H9 (cell line): ENCODE results near the gene PAQR5. TPM values are rescaled to one million over a fixed set of nuclear protein-coding genes. Genes with fewer than 3 reads are reported as not detected.
"Not testable (repeated sequence)": the region's sequence is repeated elsewhere in the genome, so short reads cannot be mapped to it uniquely, and the experiment has no call there.

Experiments used
- DNase-seq: peaks from one replicate; pipeline ENCODE4 v3.0.0-alpha.2; 2017
- H2AFZ ChIP-seq: one replicate; pipeline ENCODE4 v1.6.1; 2013; ENCODE audit warnings: mild to moderate bottlenecking, low read length, control low read depth, moderate library complexity
- H2AK5ac ChIP-seq: 2 replicates; pipeline ENCODE4 v1.6.1; 2013; ENCODE audit warnings: low read length, control low read depth, mixed read lengths; ENCODE audit not compliant: insufficient read length
- H2BK120ac ChIP-seq: one replicate; pipeline ENCODE4 v1.6.1; 2013; ENCODE audit warnings: low read depth, mild to moderate bottlenecking, low read length, control low read depth, inconsistent platforms; ENCODE audit not compliant: poor library complexity, severe bottlenecking
- H2BK12ac ChIP-seq: 2 replicates; pipeline ENCODE4 v1.6.1; 2013; ENCODE audit warnings: low read length, control low read depth, mixed read lengths, low read depth; ENCODE audit not compliant: insufficient read length
- H2BK15ac ChIP-seq: 2 replicates; pipeline ENCODE4 v1.6.1; 2013; ENCODE audit warnings: low read depth, low read length, control low read depth
- H2BK20ac ChIP-seq: one replicate; pipeline ENCODE4 v1.6.1; 2013; ENCODE audit warnings: low read depth, mild to moderate bottlenecking, low read length, control low read depth, inconsistent platforms; ENCODE audit not compliant: poor library complexity, severe bottlenecking
- H2BK5ac ChIP-seq: 2 replicates; pipeline ENCODE4 v1.6.1; 2013; ENCODE audit warnings: low read length, control low read depth, mixed read lengths; ENCODE audit not compliant: insufficient read length
- H3K14ac ChIP-seq: 2 replicates; pipeline ENCODE4 v1.6.1; 2013; ENCODE audit warnings: low read length, control low read depth; ENCODE audit not compliant: insufficient read depth
- H3K18ac ChIP-seq: 2 replicates; pipeline ENCODE4 v1.6.1; 2013; ENCODE audit warnings: low read depth, mild to moderate bottlenecking, mixed read lengths, low read length, control low read depth; ENCODE audit not compliant: insufficient read length
- H3K23ac ChIP-seq: 2 replicates; pipeline ENCODE4 v1.6.1; 2013; ENCODE audit warnings: low read length, control low read depth, mixed read lengths, low read depth; ENCODE audit not compliant: insufficient read length
- H3K23me2 ChIP-seq: 2 replicates; pipeline ENCODE4 v1.6.1; 2013; ENCODE audit warnings: low read depth, mild to moderate bottlenecking, mixed read lengths, low read length, control low read depth; ENCODE audit not compliant: insufficient read length, poor library complexity, severe bottlenecking
- H3K27ac ChIP-seq: 2 replicates; pipeline ENCODE4 v1.5.1; 2013; ENCODE audit warnings: low read length, control low read depth, mixed read lengths, low read depth; ENCODE audit not compliant: insufficient read length
- H3K27me3 ChIP-seq: 2 replicates; pipeline ENCODE4 v1.6.1; 2013; ENCODE audit warnings: low read length, control low read depth, inconsistent platforms; ENCODE audit not compliant: insufficient read depth
- H3K4ac ChIP-seq: 2 replicates; pipeline ENCODE4 v1.6.1; 2013; ENCODE audit warnings: low read depth, mild to moderate bottlenecking, control low read depth, inconsistent platforms, low read length, moderate library complexity
- H3K4me1 ChIP-seq: 2 replicates; pipeline ENCODE4 v1.6.1; 2013; ENCODE audit warnings: low read length, control low read depth, inconsistent platforms; ENCODE audit not compliant: insufficient read depth
- H3K4me2 ChIP-seq: 2 replicates; pipeline ENCODE4 v1.6.1; 2013; ENCODE audit warnings: low read length, control low read depth, mixed read lengths; ENCODE audit not compliant: insufficient read length, insufficient read depth
- H3K56ac ChIP-seq: 2 replicates; pipeline ENCODE4 v1.6.1; 2013; ENCODE audit warnings: low read depth, mild to moderate bottlenecking, mixed read lengths, low read length, control low read depth; ENCODE audit not compliant: insufficient read length
- H3K79me1 ChIP-seq: 2 replicates; pipeline ENCODE4 v1.6.1; 2013; ENCODE audit warnings: low read depth, mild to moderate bottlenecking, moderate library complexity, low read length, control low read depth, inconsistent platforms; ENCODE audit not compliant: insufficient read depth, poor library complexity, severe bottlenecking
- H3K79me2 ChIP-seq: 2 replicates; pipeline ENCODE4 v1.6.1; 2013; ENCODE audit warnings: low read length, control low read depth, inconsistent platforms; ENCODE audit not compliant: insufficient read depth
- H3K9ac ChIP-seq: 2 replicates; pipeline ENCODE4 v1.6.1; 2013; ENCODE audit warnings: low read length, control low read depth, mixed read lengths; ENCODE audit not compliant: insufficient read length; ENCODE audit errors: extremely low read depth
- H3K9me3 ChIP-seq: one replicate; pipeline ENCODE4 v1.6.1; 2013; ENCODE audit warnings: low read depth, low read length, inconsistent platforms; ENCODE audit not compliant: control insufficient read depth
- H3T11ph ChIP-seq: one replicate; pipeline ENCODE4 v1.6.1; 2013; ENCODE audit warnings: mild to moderate bottlenecking, low read length, control low read depth, inconsistent platforms
- H4K20me1 ChIP-seq: one replicate; pipeline ENCODE4 v1.6.1; 2013; ENCODE audit not compliant: control insufficient read depth, insufficient read length, insufficient read depth
- H4K5ac ChIP-seq: 2 replicates; pipeline ENCODE4 v1.6.1; 2013; ENCODE audit warnings: low read depth, mild to moderate bottlenecking, mixed read lengths, low read length, control low read depth; ENCODE audit not compliant: insufficient read length
- H4K8ac ChIP-seq: replicated peaks from 2 replicates; pipeline ENCODE4 v1.6.1; 2013; ENCODE audit warnings: low read length, control low read depth, mixed read lengths, low read depth; ENCODE audit not compliant: insufficient read length
- H4K91ac ChIP-seq: 2 replicates; pipeline ENCODE4 v1.6.1; 2013; ENCODE audit warnings: low read depth, mild to moderate bottlenecking, moderate library complexity, mixed read lengths, low read length, control low read depth; ENCODE audit not compliant: insufficient read length
- H3K27ac Mint-ChIP-seq, 3 experiments: 2 replicates in 2 of 3; 3 replicates in 1 of 3; pipeline ENCODE4 v1.8.0; 2020 to 2021; ENCODE audit warnings: mixed read lengths in 3 of 3, mild to moderate bottlenecking in 1 of 3, moderate library complexity in 1 of 3
- H3K27me3 Mint-ChIP-seq: 2 replicates; pipeline ENCODE4 v1.8.0; 2021; ENCODE audit warnings: low read depth, mild to moderate bottlenecking, moderate library complexity, mixed read lengths
- H3K36me3 Mint-ChIP-seq, 3 experiments: 2 replicates in 2 of 3; 3 replicates in 1 of 3; pipeline ENCODE4 v1.8.0; 2020 to 2021; ENCODE audit warnings: low read depth in 3 of 3, mixed read lengths in 3 of 3; ENCODE audit not compliant: insufficient read depth in 1 of 3
- H3K4me1 Mint-ChIP-seq, 2 experiments: 2 replicates each; pipeline ENCODE4 v1.8.0; 2020; ENCODE audit warnings: mixed read lengths in 2 of 2
- H3K4me3 Mint-ChIP-seq, 2 experiments: 2 replicates in 1 of 2; 3 replicates in 1 of 2; pipeline ENCODE4 v1.8.0; 2020 to 2021; ENCODE audit warnings: mild to moderate bottlenecking in 2 of 2, mixed read lengths in 2 of 2, moderate library complexity in 1 of 2
- H3K9me3 Mint-ChIP-seq, 2 experiments: 2 replicates in 1 of 2; 3 replicates in 1 of 2; pipeline ENCODE4 v1.8.0; 2020; ENCODE audit warnings: mild to moderate bottlenecking in 2 of 2, mixed read lengths in 2 of 2, moderate library complexity in 1 of 2
- WGBS: extraction: QIAGEN DNeasy Blood & Tissue Kit; methylation state at CpG from one replicate; pipeline ENCODE4 v1.1.7; 2013; ENCODE audit warnings: missing lambda C conversion rate, low lambda C conversion rate, mixed read lengths; ENCODE audit not compliant: insufficient read length; ENCODE audit errors: extremely low coverage; 5-methylcytosine and 5-hydroxymethylcytosine counted together
- total RNA-seq: library from RNA; stranded (reverse); gene quantifications from 2 replicates; pipeline ENCODE4 v1.2.1, GENCODE V29; 2021
- TF ChIP-seq, protein P1 (sequence below): fragments of 200-600 bp; sonication (generic); conservative IDR thresholded peaks from 3 replicates; pipeline ENCODE4 v1.8.0; 2021; ENCODE audit warnings: antibody characterized with exemption, mild to moderate bottlenecking

Gene PAQR5
- total RNA-seq, 1 experiment from 2014 or later: 1.6 TPM

DNA sequence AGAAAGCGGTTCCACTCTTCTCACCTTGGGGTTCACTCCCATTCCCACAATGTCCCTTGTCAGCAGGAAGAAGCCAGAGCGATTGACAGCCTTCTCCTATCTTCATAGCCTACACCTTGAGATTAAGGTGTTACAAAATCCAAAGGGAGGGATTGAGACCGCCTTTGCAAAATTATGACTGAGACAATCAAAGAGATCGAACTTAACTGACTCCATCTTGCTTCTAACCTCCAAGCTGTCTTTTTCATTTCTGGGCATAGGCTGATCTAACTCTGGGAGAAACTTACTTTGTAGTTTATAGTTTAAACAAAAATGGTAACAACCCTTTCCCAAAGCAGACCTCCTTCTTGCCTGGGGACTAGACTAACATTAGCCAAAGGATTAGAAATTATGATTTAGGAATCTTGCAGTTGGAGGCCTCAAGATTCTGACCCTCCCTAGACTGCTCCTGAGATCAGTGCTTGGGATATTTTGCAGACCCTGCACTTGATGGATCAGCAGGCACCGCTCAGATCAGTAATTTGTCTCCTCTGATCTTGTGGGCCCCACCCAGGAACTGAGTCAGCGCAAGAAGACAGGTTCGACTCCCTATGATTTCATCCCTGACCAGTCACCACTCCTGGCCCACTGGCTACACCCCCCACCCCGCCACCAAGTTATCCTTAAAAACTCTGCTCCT is 40.0 kb downstream of the PAQR5 start:
- no peak overlapping the region for H2BK12ac ChIP-seq
- no peak overlapping the region for H3T11ph ChIP-seq
- H3K79me1 ChIP-seq: no peaks in the 10 kb centered on the region
- H3K56ac ChIP-seq: no peak overlapping the region
- H2AFZ ChIP-seq: no peak overlapping the region
- no CpG with 5 or more reads among the region's 8 CpGs for WGBS
- TF ChIP-seq, protein P1, sequence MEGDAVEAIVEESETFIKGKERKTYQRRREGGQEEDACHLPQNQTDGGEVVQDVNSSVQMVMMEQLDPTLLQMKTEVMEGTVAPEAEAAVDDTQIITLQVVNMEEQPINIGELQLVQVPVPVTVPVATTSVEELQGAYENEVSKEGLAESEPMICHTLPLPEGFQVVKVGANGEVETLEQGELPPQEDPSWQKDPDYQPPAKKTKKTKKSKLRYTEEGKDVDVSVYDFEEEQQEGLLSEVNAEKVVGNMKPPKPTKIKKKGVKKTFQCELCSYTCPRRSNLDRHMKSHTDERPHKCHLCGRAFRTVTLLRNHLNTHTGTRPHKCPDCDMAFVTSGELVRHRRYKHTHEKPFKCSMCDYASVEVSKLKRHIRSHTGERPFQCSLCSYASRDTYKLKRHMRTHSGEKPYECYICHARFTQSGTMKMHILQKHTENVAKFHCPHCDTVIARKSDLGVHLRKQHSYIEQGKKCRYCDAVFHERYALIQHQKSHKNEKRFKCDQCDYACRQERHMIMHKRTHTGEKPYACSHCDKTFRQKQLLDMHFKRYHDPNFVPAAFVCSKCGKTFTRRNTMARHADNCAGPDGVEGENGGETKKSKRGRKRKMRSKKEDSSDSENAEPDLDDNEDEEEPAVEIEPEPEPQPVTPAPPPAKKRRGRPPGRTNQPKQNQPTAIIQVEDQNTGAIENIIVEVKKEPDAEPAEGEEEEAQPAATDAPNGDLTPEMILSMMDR: no peak
- H3K27ac ChIP-seq: no peak overlapping the region
- no peaks in the 10 kb centered on the region for H3K27me3 ChIP-seq
- no peaks in the 10 kb centered on the region for H3K79me2 ChIP-seq
- H2AK5ac ChIP-seq: no peak overlapping the region
- Mint-ChIP-seq H3K4me3 (no peak overlapping the region), H3K4me1 (peaks cover 15 to 16% of the 10 kb centered on the region in 2 experiments), H3K27ac (no peak overlapping the region), H3K36me3 (peaks cover 0 to 9% (median 7%) of the 10 kb centered on the region in 3 experiments; a peak in 5 of 7 replicates), H3K27me3 (no peaks in the 10 kb centered on the region), H3K9me3 (peaks cover 7 to 8% of the 10 kb centered on the region in 2 experiments; a peak in 4 of 5 replicates)
- no peak overlapping the region for H3K23ac ChIP-seq
- no peak overlapping the region for H3K9ac ChIP-seq
- no peak for DNase-seq
- no peak overlapping the region for H3K4ac ChIP-seq
- H4K8ac ChIP-seq: no peak overlapping the region
- H4K20me1 ChIP-seq: no peaks in the 10 kb centered on the region
- peaks cover 9% of the 10 kb centered on the region; the same call in 1 of the 2 replicates for H3K4me1 ChIP-seq
- H2BK20ac ChIP-seq: no peak overlapping the region
- no peak overlapping the region for H3K18ac ChIP-seq
- H2BK120ac ChIP-seq: no peak overlapping the region
- no peaks in the 10 kb centered on the region for H3K23me2 ChIP-seq
- no peak overlapping the region for H3K4me2 ChIP-seq
- no peaks in the 10 kb centered on the region for H3K9me3 ChIP-seq
- no peak overlapping the region for H4K91ac ChIP-seq
- H3K14ac ChIP-seq: no peak overlapping the region
- no peak overlapping the region for H2BK15ac ChIP-seq
- no peak overlapping the region for H4K5ac ChIP-seq
- H2BK5ac ChIP-seq: no peak overlapping the region

DNA sequence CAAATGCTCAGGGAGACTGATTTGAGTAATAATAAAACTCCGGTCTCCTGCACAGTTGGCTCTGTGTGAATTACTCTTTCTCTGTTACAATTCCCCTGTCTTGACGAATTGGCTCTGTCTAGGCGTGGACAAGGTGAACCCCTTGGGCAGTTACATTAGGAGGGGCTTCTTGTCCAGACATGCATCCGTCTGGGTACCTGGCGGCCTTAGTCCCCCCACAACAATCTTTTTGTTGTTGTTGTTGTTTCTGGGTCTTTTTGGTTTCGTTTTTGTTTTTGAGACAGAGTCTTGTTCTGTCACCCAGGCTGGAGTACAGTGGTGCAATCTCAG is 40.5 kb downstream of the PAQR5 start:
- H2AFZ ChIP-seq, H2AK5ac ChIP-seq, H3K79me1 ChIP-seq, H3K27me3 ChIP-seq, H3K36me3 Mint-ChIP-seq, H3K27ac Mint-ChIP-seq, H3K27ac ChIP-seq, H2BK12ac ChIP-seq, H4K20me1 ChIP-seq, H2BK5ac ChIP-seq, H3K4me3 Mint-ChIP-seq, H2BK20ac ChIP-seq, H3K79me2 ChIP-seq, H3K9ac ChIP-seq, H3T11ph ChIP-seq, H4K8ac ChIP-seq, H3K9me3 ChIP-seq, DNase-seq, H2BK15ac ChIP-seq, H3K9me3 Mint-ChIP-seq, H3K56ac ChIP-seq, H3K4me2 ChIP-seq, H3K23me2 ChIP-seq, H3K4ac ChIP-seq, H4K5ac ChIP-seq, H4K91ac ChIP-seq, H3K14ac ChIP-seq, H3K18ac ChIP-seq, H3K27me3 Mint-ChIP-seq, H2BK120ac ChIP-seq, H3K23ac ChIP-seq: not testable (repeated sequence)
- peaks cover 20 to 22% of the 10 kb centered on the region in 2 experiments for H3K4me1 Mint-ChIP-seq
- no CpG with 5 or more reads among the region's 6 CpGs for WGBS
- H3K4me1 ChIP-seq: peaks cover 13% of the 10 kb centered on the region; the same call in 1 of the 2 replicates
